Prostate gland (tissue), 2 donors: ENCODE data around the gene P2RX1. TPM values are rescaled to one million over a fixed set of nuclear protein-coding genes. Genes with fewer than 3 reads are reported as not detected.

Experiments used
- DNase-seq: peaks from one replicate; pipeline ENCODE4 v3.0.0-alpha.2; 2019; ENCODE audit warnings: low spot score
- H3K27ac ChIP-seq, 2 donors: fragments of 200-600 bp; sonication (generic); 2 replicates each; pipeline ENCODE4 v1.5.1; 2017 to 2019
- H3K27me3 ChIP-seq: fragments of 200-600 bp; sonication (generic); replicated peaks from 2 replicates; pipeline ENCODE4 v1.5.1; 2019; ENCODE audit not compliant: insufficient read depth
- H3K36me3 ChIP-seq, 2 donors: fragments of 200-600 bp; sonication (generic); 1 replicate in 1 of 2; 2 replicates in 1 of 2; pipeline versions ENCODE4 v1.5.1 to v1.8.1; 2017 to 2019
- H3K4me1 ChIP-seq: fragments of 200-600 bp; sonication (generic); replicated peaks from 2 replicates; pipeline ENCODE4 v1.5.1; 2019
- H3K4me3 ChIP-seq, 2 donors: fragments of 200-600 bp; sonication (generic); 2 replicates each; pipeline ENCODE4 v1.5.1; 2017 to 2019
- H3K9me3 ChIP-seq: fragments of 200-600 bp; sonication (generic); 2 replicates; pipeline ENCODE4 v1.5.1; 2017
- POLR2A ChIP-seq: fragments of 450-650 bp; IDR thresholded peaks from one replicate; pipeline ENCODE4 v1.6.1; 2016; ENCODE audit warnings: antibody characterized with exemption, mild to moderate bottlenecking
- POLR2AphosphoS5 ChIP-seq: sonication (generic); formaldehyde crosslinking; IDR thresholded peaks from one replicate; pipeline ENCODE4 v1.6.1; 2017; ENCODE audit warnings: antibody characterized with exemption
- WGBS: methylation state at CpG from one replicate; pipeline ENCODE4 v1.1.5; 2018; 5-methylcytosine and 5-hydroxymethylcytosine counted together
- intact Hi-C: fragments of 100-400 bp; cut with DNase I; formaldehyde crosslinking; loops from one replicate; pipeline ENCODE4 v1.14.2; 2022
- total RNA-seq, 2 donors: library from RNA; depleted of rRNA; stranded (reverse); fragments of >200 nt; gene quantifications; one replicate each; pipeline ENCODE4 v1.1.0, GENCODE V29; 2016
- TF ChIP-seq, protein P1 (sequence below), 4 experiments: fragments of 200-600 bp in 2 of 4; fragments of 450-650 bp in 2 of 4; sonication (generic) in 2 of 4; IDR thresholded peaks; 1 replicate in 3 of 4; 2 replicates in 1 of 4; pipeline ENCODE4 v1.5.1; 2016 to 2019; ENCODE audit warnings: antibody characterized with exemption in 4 of 4, mild to moderate bottlenecking in 2 of 4, moderate library complexity in 2 of 4

The P2RX1 gene
- total RNA-seq, 2 donors from 2014 or later = 3.8 to 22.5 TPM

- DNase-seq = no peak
- intact Hi-C loops = no loop called here
- TF ChIP-seq, protein P1, sequence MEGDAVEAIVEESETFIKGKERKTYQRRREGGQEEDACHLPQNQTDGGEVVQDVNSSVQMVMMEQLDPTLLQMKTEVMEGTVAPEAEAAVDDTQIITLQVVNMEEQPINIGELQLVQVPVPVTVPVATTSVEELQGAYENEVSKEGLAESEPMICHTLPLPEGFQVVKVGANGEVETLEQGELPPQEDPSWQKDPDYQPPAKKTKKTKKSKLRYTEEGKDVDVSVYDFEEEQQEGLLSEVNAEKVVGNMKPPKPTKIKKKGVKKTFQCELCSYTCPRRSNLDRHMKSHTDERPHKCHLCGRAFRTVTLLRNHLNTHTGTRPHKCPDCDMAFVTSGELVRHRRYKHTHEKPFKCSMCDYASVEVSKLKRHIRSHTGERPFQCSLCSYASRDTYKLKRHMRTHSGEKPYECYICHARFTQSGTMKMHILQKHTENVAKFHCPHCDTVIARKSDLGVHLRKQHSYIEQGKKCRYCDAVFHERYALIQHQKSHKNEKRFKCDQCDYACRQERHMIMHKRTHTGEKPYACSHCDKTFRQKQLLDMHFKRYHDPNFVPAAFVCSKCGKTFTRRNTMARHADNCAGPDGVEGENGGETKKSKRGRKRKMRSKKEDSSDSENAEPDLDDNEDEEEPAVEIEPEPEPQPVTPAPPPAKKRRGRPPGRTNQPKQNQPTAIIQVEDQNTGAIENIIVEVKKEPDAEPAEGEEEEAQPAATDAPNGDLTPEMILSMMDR (IDR thresholded peaks at IDR 0.05) = no peak
- Histone ChIP-seq H3K27ac (peak overlapping the region in 1 of 2 donors; percentile 34), H3K4me1 (no peaks in the 10 kb centered on the region), H3K36me3 (no peaks in the 10 kb centered on the region), H3K27me3 (no peaks in the 10 kb centered on the region), H3K9me3 (no peaks in the 10 kb centered on the region), H3K4me3 (no peak overlapping the region)
- 84% methylated on average over 16 of the region's 16 CpGs for WGBS
Observed at GRCh38 chr17:3921006-3921405, 4.7 kb upstream of the P2RX1 start.

DNA sequence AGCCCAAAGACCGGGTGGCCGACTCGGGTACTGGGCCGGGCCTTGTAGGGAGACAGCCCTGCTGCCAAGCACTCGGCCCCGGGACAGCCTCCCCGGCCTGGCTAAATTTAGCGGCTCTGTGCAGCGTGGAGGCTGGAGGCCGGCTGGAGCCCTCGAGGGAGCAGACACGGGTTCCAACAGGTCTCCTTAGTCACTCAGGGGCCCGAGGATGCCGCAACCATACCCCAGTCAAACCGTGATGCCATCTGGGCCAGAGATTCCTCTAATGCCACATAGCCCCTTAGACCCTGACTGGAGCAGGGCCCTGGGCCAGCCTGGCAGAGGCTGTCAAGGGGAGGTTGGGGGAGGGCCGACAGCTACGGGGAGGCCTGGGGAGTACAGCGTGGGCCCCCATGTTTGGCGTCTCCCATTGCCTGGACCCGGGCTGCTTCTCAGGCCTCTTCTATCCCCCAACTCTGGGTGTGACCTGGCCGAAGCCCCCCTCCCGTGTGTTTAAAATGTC lies 2.9 kb upstream of the P2RX1 start:
- intact Hi-C loops = loop anchor here (5.0 kb wide), 1 partner anchor 158 kb away; no protein-coding TSS in a partner anchor
- H3K4me1 ChIP-seq = no peaks in the 10 kb centered on the region
- no peaks in the 10 kb centered on the region for H3K9me3 ChIP-seq
- DNase-seq = no peak
- H3K4me3 ChIP-seq = no peak overlapping the region
- peak overlapping the region; percentile 35 to 36 for H3K27ac ChIP-seq
- 86% methylated on average over 14 of the region's 22 CpGs for WGBS
- TF ChIP-seq POLR2A = no peak
- TF ChIP-seq, protein P1 (IDR thresholded peaks at IDR 0.05) = no peak
- TF ChIP-seq POLR2AphosphoS5 = no peak
- H3K27me3 ChIP-seq = no peaks in the 10 kb centered on the region
- no peaks in the 10 kb centered on the region for H3K36me3 ChIP-seq

- no peak for DNase-seq
- WGBS = 70% methylated on average over 8 of the region's 8 CpGs
- Histone ChIP-seq H3K9me3 (no peaks in the 10 kb centered on the region), H3K36me3 (no peaks in the 10 kb centered on the region), H3K4me3 (no peak overlapping the region), H3K4me1 (no peaks in the 10 kb centered on the region), H3K27ac (peak overlapping the region; percentile 23 to 42), H3K27me3 (no peaks in the 10 kb centered on the region)
- intact Hi-C loops = loop anchor here (5.0 kb wide), 1 partner anchor 159 kb away; no protein-coding TSS in a partner anchor
- no peak for TF ChIP-seq POLR2AphosphoS5
- TF ChIP-seq, protein P1 (IDR thresholded peaks at IDR 0.05) = no peak
Observed at GRCh38 chr17:3918372-3919122, 2.3 kb upstream of the P2RX1 start.

GRCh38 chr17:3917391-3917931 lies 1.2 kb upstream of the P2RX1 start:
- 38% methylated on average over 11 of the region's 11 CpGs for WGBS
- H3K9me3 ChIP-seq = no peaks in the 10 kb centered on the region
- H3K27ac ChIP-seq = peak overlapping the region in 1 of 2 donors; percentile 35
- TF ChIP-seq POLR2A (no peak), POLR2AphosphoS5 (no peak)
- TF ChIP-seq, protein P1 (IDR thresholded peaks at IDR 0.05) = no peak
- no peak for DNase-seq
- H3K27me3 ChIP-seq = no peaks in the 10 kb centered on the region
- H3K4me3 ChIP-seq = no peak overlapping the region
- H3K36me3 ChIP-seq = no peaks in the 10 kb centered on the region
- no peaks in the 10 kb centered on the region for H3K4me1 ChIP-seq
- intact Hi-C loops = loop anchor here (5.0 kb wide), 1 partner anchor 160 kb away; no protein-coding TSS in a partner anchor
